Coronary artery (tissue), 2 donors: ENCODE measurements around the gene RASGRF2.

Experiments used
- DNase-seq: peaks from one replicate; pipeline ENCODE4 v3.0.0-alpha.2; 2017; ENCODE audit warnings: low spot score
- H3K27ac ChIP-seq, 2 donors: fragments of 200-600 bp; sonication (generic); one replicate each; pipeline ENCODE4 v1.5.1; 2016 to 2019
- H3K4me3 ChIP-seq: fragments of 200-600 bp; sonication (generic); 2 replicates; pipeline ENCODE4 v1.5.1; 2016; ENCODE audit warnings: mild to moderate bottlenecking, moderate library complexity
- TF ChIP-seq, protein P1 (sequence below): fragments of 200-600 bp; sonication (generic); IDR thresholded peaks from one replicate; pipeline ENCODE4 v1.5.1; 2019; ENCODE audit warnings: antibody characterized with exemption

The RASGRF2 gene

DNA sequence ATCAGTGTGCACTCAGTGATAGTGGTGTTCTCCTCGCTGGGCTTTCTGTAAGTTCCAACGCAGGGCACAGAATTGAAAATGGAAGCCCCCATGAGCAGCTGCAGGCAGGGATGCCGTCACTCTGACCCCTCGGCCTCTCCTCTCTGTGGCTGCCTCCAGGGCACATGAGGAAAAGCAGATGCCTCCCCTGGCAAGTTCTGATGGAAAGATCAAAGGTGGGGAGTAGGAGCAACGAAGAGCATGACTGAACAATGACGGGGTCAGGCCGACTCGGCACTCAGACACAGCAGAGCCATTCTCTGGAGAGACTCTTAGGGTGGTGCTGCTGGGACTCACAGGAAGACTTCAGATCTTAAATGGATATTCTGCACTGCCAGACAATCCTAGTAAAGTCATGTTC lies 207.4 kb downstream of the RASGRF2 start:
- Histone ChIP-seq H3K4me3 (no peak overlapping the region), H3K27ac (no peak overlapping the region)
- no peak for DNase-seq
- TF ChIP-seq, protein P1, sequence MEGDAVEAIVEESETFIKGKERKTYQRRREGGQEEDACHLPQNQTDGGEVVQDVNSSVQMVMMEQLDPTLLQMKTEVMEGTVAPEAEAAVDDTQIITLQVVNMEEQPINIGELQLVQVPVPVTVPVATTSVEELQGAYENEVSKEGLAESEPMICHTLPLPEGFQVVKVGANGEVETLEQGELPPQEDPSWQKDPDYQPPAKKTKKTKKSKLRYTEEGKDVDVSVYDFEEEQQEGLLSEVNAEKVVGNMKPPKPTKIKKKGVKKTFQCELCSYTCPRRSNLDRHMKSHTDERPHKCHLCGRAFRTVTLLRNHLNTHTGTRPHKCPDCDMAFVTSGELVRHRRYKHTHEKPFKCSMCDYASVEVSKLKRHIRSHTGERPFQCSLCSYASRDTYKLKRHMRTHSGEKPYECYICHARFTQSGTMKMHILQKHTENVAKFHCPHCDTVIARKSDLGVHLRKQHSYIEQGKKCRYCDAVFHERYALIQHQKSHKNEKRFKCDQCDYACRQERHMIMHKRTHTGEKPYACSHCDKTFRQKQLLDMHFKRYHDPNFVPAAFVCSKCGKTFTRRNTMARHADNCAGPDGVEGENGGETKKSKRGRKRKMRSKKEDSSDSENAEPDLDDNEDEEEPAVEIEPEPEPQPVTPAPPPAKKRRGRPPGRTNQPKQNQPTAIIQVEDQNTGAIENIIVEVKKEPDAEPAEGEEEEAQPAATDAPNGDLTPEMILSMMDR: no peak

- H3K27ac ChIP-seq: no peak overlapping the region
- H3K4me3 ChIP-seq: no peak overlapping the region
- no peak for DNase-seq
- TF ChIP-seq, protein P1: no peak
Observed at GRCh38 chr5:81169924-81170323, 209.8 kb downstream of the RASGRF2 start.

- Histone ChIP-seq H3K4me3 (no peak overlapping the region), H3K27ac (no peak overlapping the region)
- no peak for DNase-seq
- TF ChIP-seq, protein P1: no peak
Observed at GRCh38 chr5:81171769-81172168, 211.6 kb downstream of the RASGRF2 start.

DNA sequence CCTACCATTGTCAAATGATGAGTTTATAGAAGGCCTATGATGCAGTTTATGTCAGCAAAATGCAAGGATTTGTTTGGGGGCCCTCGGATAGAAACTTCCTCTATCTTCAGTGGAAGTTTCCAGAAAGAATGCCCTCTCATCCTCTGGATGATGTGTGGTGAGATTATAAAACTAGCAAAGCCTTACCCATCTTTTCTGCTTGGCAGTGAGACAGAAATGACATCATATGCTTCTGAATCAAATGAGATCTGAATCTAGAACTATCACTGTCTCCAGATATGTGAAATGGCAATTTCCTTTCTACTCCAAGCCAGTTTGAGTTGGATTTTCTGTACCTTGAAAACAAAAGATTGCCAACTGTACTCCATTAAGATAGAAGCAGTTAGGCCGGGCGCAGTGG lies 212.5 kb downstream of the RASGRF2 start:
- H3K27ac ChIP-seq: no peak overlapping the region
- H3K4me3 ChIP-seq: no peak overlapping the region
- TF ChIP-seq, protein P1: no peak
- no peak for DNase-seq

DNA sequence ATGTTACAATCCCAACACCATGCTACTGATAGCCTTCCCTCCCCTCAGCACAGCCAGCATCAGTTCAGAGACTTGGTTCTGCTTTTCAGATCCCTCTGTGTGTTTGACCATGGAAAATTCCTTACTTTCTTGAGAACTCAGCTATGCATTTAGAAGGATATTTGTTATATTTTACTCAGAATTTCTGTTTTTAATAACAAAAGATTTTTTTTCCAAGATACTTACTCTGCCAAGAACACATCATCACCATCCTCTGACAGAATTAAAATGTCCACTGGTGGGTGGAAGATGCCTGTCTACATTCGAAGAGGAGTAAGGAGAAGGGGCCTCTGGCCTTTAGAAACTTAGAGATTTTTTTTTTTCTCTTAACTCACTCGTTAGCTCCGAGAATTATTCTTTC lies 216.9 kb downstream of the RASGRF2 start:
- TF ChIP-seq, protein P1: no peak
- H3K27ac ChIP-seq: no peak overlapping the region
- DNase-seq: no peak
- H3K4me3 ChIP-seq: no peak overlapping the region

DNA sequence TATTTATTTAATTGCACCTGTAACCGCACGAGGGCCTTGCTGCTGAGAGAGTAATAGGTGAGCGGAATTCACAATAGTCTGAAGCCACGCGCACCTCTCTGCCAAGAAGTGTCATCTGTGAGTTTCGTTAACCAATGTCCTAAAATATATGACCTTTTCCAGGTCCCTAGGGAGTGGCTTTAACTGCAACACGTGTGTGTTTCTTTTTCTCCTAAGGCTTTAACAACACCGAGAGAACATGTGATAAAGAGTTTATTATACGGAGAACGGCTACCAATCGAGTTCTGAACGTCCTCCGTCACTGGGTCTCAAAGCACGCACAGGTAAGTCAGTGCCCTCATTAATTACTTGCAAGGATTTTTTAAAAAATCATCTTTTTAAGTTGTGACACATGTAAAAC lies 219.8 kb downstream of the RASGRF2 start:
- Histone ChIP-seq H3K27ac (no peak overlapping the region), H3K4me3 (no peak overlapping the region)
- TF ChIP-seq, protein P1: no peak
- no peak for DNase-seq

GRCh38 chr5:81180780-81181460 lies 220.8 kb downstream of the RASGRF2 start:
- no peak overlapping the region for H3K27ac ChIP-seq
- no peak overlapping the region for H3K4me3 ChIP-seq
- no peak for DNase-seq
- TF ChIP-seq, protein P1: no peak
